K562 treated with DMSO at 1 percent for 24 hours (cell line): ENCODE measurements around the gene GAGE12G. TPM values are rescaled to one million over a fixed set of nuclear protein-coding genes. Genes with fewer than 3 reads are reported as not detected.

Source experiments
- total RNA-seq: library from RNA; unstranded; fragments of 300-600 nt; gene quantifications from 2 replicates; pipeline ENCODE4 v1.2.3, GENCODE V29; 2022; ENCODE audit warnings: low read depth; ENCODE audit not compliant: insufficient read depth

Gene GAGE12G, protein sequence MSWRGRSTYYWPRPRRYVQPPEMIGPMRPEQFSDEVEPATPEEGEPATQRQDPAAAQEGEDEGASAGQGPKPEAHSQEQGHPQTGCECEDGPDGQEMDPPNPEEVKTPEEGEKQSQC
- total RNA-seq = not detected in 2 replicates

DNA sequence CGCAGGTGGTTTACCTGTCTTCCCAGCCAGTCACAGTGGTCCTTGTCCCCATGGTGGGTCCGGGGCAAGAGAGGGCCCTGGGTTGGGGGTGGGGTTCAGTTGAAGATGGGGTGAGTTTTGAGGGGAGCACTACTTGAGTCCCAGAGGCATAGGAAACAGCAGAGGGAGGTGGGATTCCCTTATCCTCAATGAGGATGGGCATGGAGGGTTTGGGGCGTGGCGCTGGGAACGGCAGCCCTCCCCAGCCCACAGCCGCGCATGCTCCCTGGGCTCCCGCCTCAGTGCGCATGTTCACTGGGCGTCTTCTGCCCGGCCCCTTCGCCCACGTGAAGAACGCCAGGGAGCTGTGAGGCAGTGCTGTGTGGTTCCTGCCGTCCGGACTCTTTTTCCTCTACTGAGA, at the start of gene GAGE12G:
Gene GAGE12G, plus strand, starts transcription at position 301 of the 400 bp plus-strand sequence. CDS start 1,155 bp downstream, outside the sequence.

DNA sequence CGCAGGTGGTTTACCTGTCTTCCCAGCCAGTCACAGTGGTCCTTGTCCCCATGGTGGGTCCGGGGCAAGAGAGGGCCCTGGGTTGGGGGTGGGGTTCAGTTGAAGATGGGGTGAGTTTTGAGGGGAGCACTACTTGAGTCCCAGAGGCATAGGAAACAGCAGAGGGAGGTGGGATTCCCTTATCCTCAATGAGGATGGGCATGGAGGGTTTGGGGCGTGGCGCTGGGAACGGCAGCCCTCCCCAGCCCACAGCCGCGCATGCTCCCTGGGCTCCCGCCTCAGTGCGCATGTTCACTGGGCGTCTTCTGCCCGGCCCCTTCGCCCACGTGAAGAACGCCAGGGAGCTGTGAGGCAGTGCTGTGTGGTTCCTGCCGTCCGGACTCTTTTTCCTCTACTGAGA, 38.3 kb upstream of the GAGE12G start, which contains the start of gene GAGE12C:
Gene GAGE12C, plus strand, starts transcription at position 301 of the 400 bp plus-strand sequence. CDS start 1,155 bp downstream, outside the sequence.

DNA sequence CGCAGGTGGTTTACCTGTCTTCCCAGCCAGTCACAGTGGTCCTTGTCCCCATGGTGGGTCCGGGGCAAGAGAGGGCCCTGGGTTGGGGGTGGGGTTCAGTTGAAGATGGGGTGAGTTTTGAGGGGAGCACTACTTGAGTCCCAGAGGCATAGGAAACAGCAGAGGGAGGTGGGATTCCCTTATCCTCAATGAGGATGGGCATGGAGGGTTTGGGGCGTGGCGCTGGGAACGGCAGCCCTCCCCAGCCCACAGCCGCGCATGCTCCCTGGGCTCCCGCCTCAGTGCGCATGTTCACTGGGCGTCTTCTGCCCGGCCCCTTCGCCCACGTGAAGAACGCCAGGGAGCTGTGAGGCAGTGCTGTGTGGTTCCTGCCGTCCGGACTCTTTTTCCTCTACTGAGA, 28.8 kb upstream of the GAGE12G start, which contains the start of gene GAGE12D:
Gene GAGE12D, plus strand, starts transcription at position 301 of the 400 bp plus-strand sequence. CDS start 1,155 bp downstream, outside the sequence.

DNA sequence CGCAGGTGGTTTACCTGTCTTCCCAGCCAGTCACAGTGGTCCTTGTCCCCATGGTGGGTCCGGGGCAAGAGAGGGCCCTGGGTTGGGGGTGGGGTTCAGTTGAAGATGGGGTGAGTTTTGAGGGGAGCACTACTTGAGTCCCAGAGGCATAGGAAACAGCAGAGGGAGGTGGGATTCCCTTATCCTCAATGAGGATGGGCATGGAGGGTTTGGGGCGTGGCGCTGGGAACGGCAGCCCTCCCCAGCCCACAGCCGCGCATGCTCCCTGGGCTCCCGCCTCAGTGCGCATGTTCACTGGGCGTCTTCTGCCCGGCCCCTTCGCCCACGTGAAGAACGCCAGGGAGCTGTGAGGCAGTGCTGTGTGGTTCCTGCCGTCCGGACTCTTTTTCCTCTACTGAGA, 19.2 kb upstream of the GAGE12G start, which contains the start of gene GAGE12E:
Gene GAGE12E, plus strand, starts transcription at position 301 of the 400 bp plus-strand sequence. CDS start 1,155 bp downstream, outside the sequence.

DNA sequence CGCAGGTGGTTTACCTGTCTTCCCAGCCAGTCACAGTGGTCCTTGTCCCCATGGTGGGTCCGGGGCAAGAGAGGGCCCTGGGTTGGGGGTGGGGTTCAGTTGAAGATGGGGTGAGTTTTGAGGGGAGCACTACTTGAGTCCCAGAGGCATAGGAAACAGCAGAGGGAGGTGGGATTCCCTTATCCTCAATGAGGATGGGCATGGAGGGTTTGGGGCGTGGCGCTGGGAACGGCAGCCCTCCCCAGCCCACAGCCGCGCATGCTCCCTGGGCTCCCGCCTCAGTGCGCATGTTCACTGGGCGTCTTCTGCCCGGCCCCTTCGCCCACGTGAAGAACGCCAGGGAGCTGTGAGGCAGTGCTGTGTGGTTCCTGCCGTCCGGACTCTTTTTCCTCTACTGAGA, 9.7 kb upstream of the GAGE12G start, which contains the start of gene GAGE12F:
Gene GAGE12F, plus strand, starts transcription at position 301 of the 400 bp plus-strand sequence. CDS start 1,155 bp downstream, outside the sequence.

DNA sequence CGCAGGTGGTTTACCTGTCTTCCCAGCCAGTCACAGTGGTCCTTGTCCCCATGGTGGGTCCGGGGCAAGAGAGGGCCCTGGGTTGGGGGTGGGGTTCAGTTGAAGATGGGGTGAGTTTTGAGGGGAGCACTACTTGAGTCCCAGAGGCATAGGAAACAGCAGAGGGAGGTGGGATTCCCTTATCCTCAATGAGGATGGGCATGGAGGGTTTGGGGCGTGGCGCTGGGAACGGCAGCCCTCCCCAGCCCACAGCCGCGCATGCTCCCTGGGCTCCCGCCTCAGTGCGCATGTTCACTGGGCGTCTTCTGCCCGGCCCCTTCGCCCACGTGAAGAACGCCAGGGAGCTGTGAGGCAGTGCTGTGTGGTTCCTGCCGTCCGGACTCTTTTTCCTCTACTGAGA, 9.4 kb downstream of the GAGE12G start, which contains the start of gene GAGE12H:
Gene GAGE12H, plus strand, starts transcription at position 301 of the 400 bp plus-strand sequence. CDS start 1,155 bp downstream, outside the sequence.

DNA sequence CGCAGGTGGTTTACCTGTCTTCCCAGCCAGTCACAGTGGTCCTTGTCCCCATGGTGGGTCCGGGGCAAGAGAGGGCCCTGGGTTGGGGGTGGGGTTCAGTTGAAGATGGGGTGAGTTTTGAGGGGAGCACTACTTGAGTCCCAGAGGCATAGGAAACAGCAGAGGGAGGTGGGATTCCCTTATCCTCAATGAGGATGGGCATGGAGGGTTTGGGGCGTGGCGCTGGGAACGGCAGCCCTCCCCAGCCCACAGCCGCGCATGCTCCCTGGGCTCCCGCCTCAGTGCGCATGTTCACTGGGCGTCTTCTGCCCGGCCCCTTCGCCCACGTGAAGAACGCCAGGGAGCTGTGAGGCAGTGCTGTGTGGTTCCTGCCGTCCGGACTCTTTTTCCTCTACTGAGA, 19.0 kb downstream of the GAGE12G start, which contains the start of gene GAGE2A:
Gene GAGE2A, plus strand, starts transcription at position 301 of the 400 bp plus-strand sequence. CDS start 1,155 bp downstream, outside the sequence.

DNA sequence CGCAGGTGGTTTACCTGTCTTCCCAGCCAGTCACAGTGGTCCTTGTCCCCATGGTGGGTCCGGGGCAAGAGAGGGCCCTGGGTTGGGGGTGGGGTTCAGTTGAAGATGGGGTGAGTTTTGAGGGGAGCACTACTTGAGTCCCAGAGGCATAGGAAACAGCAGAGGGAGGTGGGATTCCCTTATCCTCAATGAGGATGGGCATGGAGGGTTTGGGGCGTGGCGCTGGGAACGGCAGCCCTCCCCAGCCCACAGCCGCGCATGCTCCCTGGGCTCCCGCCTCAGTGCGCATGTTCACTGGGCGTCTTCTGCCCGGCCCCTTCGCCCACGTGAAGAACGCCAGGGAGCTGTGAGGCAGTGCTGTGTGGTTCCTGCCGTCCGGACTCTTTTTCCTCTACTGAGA, 28.5 kb downstream of the GAGE12G start, which contains the start of gene GAGE1:
Gene GAGE1, plus strand, starts transcription at position 301 of the 400 bp plus-strand sequence. CDS start 1,155 bp downstream, outside the sequence.

Other genes starting within 250 kb of the GAGE12G start
- not detected in 2 replicates for gene GAGE12J, start 248.4 kb upstream of the GAGE12G start, total RNA-seq
- gene GAGE13, start 238.8 kb upstream of the GAGE12G start, total RNA-seq = 6.1 and 9.1 TPM in 2 replicates
- not detected in 2 replicates for gene GAGE12C, start 38.2 kb upstream of the GAGE12G start, total RNA-seq
- gene GAGE12D, start 28.7 kb upstream of the GAGE12G start, total RNA-seq = not detected in 2 replicates
- gene GAGE12E, start 19.1 kb upstream of the GAGE12G start, total RNA-seq = not detected in 2 replicates
- gene GAGE12F, start 9.6 kb upstream of the GAGE12G start, total RNA-seq = not detected in 2 replicates
- gene GAGE12H, start 9.5 kb downstream of the GAGE12G start, total RNA-seq = not detected in 2 replicates
- gene GAGE2A, start 19.1 kb downstream of the GAGE12G start, total RNA-seq = 11.0 and 11.8 TPM in 2 replicates
- 13.5 TPM in 2 replicates for gene GAGE1, start 28.6 kb downstream of the GAGE12G start, total RNA-seq
- gene PAGE1, start 125.6 kb downstream of the GAGE12G start, total RNA-seq = 60.6 and 61.3 TPM in 2 replicates